Left renal pelvis (tissue), 4 donors: ENCODE data around the gene CINP. TPM values are rescaled to one million over a fixed set of nuclear protein-coding genes. Genes with fewer than 3 reads are reported as not detected.

Experiments
- DNase-seq, 4 donors: peaks; one replicate each; pipeline ENCODE4 v3.0.0-alpha.2; 2013; ENCODE audit warnings: low read depth in 4 of 4, low spot score in 3 of 4
- polyA plus RNA-seq, 4 donors: library from polyadenylated mRNA; unstranded; fragments of 120-200 nt; gene quantifications; one replicate each; pipeline ENCODE4 v1.2.1, GENCODE V29; 2013; ENCODE audit not compliant: insufficient read length in 4 of 4

CINP gene
- polyA plus RNA-seq: 10 to 100 TPM; 32.6 to 47.5 (median 33.9) TPM

DNA sequence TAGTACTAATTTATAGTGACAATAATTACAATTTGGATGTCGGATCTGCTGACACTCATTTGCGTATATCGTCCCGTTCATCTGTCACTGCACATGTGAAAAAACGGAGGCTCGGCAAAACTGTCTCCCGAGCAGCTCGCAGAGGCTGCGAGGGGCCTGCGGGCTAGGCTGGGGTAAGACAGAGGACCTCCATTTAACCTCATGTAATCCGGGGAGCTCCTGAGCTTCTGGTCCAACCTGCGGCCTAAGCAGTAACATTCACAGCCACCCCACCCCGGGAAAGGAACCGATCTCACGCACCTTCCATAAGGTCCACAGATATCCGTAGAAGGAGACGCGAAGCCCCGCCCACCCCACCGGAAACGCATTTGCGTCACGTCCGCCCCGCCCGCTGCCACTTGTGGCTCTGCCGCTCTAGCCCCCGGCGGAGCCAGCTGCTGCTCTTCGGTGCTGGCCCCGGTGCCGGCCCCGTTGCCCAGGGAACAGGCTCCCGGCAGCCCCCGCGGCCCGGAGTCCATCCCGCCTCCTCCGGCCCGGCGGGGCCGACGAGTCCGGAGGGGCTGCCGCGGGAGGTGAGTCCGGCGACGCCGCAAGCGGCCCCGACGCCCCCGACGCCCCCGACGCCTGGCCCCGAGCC, at the start of gene CINP, which contains the start of gene TECPR2:
Gene CINP, minus strand, starts transcription at position 346 of the 637 bp plus-strand sequence. Its CDS starts 39 bp downstream, at position 307.
Gene TECPR2, plus strand, starts transcription at position 397 of the 637 bp plus-strand sequence. CDS start 13,781 bp downstream, outside the sequence.
- peak; percentile 83 to 92 (median 86) for DNase-seq

- no peak for DNase-seq
These were observed 46.0 kb upstream of the CINP start for GRCh38 chr14:102408724-102409123.

DNA sequence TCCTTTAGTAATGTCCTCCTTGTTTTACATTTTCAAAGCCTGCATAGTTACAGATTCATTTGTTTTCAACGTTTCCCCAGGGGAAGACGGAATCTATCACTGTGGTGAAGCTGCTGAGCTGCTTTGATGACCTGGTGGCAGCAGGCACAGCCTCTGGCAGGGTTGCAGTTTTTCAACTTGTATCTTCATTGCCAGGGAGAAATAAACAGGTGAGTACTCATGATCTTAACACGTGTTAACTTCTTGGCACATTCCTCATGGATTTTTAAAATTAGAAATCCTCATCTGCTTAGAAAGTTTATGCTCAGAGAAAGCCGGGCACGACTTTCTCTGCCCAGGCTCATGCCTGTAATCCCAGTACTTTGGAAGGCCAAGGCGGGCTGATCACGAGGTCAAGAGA, 44.6 kb upstream of the CINP start:
- no peak for DNase-seq

GRCh38 chr14:102403028-102403427, 40.3 kb upstream of the CINP start:
- no peak for DNase-seq

- no peak for DNase-seq
These were observed 33.8 kb upstream of the CINP start for GRCh38 chr14:102396521-102396920.

GRCh38 chr14:102394717-102395375, 32.2 kb upstream of the CINP start:
- no peak for DNase-seq

DNA sequence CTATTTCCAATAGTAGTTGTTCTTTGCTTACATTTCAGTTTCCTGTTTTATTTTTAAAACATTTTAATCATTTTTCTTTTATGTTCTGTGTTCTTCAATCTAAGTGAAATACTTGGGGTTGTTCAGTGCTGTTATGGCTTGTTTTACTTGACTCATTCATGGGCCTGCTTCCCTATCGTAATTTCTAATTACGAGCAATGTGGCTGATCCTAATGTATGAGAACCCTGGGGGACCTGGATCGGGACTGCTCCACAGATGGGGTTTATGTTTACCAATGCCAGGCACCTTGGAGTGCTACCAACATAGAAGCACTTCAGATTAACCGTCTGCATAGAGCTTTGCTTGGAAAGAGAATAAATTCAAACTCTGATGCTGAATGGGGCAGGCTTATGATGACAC, 29.8 kb upstream of the CINP start:
- DNase-seq: no peak

- DNase-seq: no peak
These were observed 27.6 kb upstream of the CINP start for GRCh38 chr14:102390064-102390855.

DNA sequence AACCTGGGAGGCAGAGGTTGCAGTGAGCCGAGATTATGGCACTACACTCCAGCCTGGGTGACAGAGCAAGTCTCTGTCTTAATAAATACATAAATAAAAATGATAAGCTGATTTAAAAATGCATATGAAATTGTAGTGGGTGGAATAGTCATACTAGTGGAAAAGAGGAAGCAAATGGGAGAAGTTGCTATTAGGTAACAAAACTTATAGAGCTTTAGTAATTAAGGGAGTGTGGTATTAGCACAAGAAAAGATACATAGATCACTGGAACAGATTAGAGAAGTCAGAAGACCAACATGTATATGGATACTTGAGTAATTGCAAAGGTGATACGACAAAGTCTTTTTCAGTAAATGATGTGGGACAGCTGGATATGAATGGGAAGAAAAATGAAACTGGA, 26.6 kb upstream of the CINP start:
- DNase-seq: no peak

DNA sequence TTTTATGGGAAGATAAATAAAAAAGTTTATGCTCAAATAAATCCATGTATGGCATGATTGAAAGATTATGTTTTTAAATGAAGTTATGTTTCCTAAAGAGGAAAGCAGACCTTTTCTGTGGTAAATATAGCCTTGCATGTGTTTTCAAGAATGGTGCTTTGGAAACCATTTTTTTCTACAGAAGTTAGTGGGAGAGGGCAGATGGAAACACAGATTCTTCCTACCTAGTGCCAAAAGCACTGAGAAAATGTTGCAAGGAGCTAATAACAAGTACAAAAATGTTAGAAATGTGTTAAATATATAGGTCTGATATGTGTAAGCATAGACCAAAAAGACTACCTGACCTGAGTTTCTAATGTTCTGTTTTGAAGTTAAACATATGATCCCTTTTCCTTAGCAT, 24.4 kb upstream of the CINP start:
- DNase-seq: no peak

- no peak for DNase-seq
These were observed 16.1 kb upstream of the CINP start for GRCh38 chr14:102378830-102379229.

DNA sequence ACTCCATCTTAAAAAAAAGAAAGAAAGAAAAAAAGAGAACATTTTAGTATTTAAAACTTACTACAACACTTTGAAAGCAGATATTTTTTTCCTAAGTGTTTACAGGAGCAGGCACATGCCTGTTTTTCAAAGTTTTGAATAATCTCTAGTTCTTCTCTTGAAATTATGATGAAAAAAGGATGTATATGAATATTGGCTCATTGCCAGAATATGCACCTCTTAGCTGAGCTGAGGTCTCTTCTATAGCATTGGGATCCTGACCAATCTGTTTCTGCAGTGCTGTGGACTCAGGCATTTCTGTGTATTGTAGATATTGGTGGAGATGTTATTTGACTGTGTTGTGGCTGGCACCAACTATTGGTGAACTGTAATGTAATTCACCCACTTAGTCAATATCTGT, 15.0 kb upstream of the CINP start:
- DNase-seq: no peak

DNA sequence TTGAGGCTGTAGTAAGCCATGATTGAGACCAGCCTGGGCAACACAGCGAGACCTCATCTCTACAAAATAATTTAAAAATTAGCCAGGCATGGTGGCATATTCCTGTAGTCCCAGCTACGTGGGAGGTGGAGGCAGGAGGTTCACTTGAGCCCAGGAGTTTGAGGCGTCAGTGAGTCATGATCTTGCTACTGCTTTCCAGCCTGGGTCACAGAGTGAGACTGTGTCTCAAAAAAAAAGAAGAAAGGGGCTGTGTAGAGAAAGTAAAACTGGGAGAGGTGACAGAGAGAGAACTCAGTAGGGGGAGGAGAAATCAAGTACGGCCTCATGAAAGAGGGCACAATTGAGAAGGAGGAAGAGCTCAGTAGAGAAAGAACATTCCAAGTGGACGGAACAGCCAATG, 12.4 kb upstream of the CINP start:
- no peak for DNase-seq

- no peak for DNase-seq
These were observed 11.6 kb upstream of the CINP start for GRCh38 chr14:102374264-102374663.

- DNase-seq: no peak
These were observed 10.4 kb upstream of the CINP start for GRCh38 chr14:102373110-102373509.

GRCh38 chr14:102371361-102371760, 8.7 kb upstream of the CINP start:
- DNase-seq: no peak

- no peak for DNase-seq
These were observed 7.7 kb upstream of the CINP start for GRCh38 chr14:102370305-102370809.

DNA sequence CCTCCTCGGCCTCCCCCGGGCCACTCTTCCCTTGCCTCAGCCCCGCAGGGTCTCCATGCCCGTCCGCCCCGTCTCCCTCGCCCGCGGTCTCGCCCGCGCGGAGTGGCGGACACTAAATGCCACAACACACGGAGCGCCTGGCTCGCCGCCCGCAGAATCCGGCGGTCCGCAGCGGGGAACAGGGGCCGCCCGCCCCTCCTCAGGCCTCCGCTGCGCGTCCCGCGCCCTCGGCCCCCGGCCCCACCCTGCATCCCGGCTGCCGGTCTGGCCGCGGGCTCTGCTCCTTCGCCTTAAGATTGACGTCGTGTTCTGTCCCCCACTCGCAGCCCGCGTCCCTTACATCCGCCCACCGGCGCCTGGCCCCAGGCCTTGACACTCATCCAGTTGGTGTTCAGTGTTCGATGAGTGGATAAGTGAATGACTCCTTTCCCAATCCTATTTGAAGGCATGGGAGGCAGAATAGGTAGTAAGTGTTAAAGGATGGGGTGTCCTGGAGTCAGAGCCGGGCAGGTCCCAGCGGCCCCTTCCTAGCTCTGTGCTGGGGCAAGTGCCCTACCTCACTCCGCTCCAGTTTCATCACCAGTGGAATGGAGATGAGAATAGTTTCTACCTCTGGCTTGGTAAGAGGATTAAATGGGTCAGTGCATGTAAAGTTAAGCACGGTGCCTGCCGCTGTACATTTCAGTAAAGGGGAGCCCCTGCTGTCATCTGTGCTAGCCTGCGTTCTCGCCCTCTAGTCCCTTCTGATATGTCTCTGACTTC, 673 bp upstream of the CINP start:
- DNase-seq: peak in 1 of 4 donors; percentile 4

- no peak for DNase-seq
These were observed 606 bp downstream of the CINP start for GRCh38 chr14:102362084-102362483.

DNA sequence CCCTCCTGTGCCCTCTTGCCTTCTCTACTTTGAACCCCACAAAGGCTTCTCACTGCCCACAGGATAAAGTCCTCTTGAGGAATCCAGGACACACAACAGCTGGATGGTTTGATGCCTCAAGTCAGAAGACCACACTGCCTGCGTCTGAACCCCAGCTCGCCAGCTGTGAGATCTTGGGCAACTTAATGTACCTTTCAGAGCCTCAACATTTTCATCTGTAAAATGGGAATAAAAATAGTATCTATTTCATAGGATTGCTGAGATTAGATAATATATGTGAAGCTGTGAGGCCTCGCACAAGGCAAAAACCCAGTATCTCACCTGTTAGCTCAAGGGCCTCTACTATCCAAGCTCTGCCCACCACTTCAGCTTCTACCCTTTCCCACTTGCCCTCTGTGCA, 2.3 kb downstream of the CINP start:
- no peak for DNase-seq

- no peak for DNase-seq
These were observed 3.3 kb downstream of the CINP start for GRCh38 chr14:102359341-102359740.
